H9 (cell line): ENCODE results near the gene MARS2. TPM values are rescaled to one million over a fixed set of nuclear protein-coding genes. Genes with fewer than 3 reads are reported as not detected.

ENCODE experiments used
- DNase-seq: peaks from one replicate; pipeline ENCODE4 v3.0.0-alpha.2; 2017
- H2AFZ ChIP-seq: one replicate; pipeline ENCODE4 v1.6.1; 2013; ENCODE audit warnings: mild to moderate bottlenecking, low read length, control low read depth, moderate library complexity
- H2AK5ac ChIP-seq: 2 replicates; pipeline ENCODE4 v1.6.1; 2013; ENCODE audit warnings: low read length, control low read depth, mixed read lengths; ENCODE audit not compliant: insufficient read length
- H2BK120ac ChIP-seq: one replicate; pipeline ENCODE4 v1.6.1; 2013; ENCODE audit warnings: low read depth, mild to moderate bottlenecking, low read length, control low read depth, inconsistent platforms; ENCODE audit not compliant: poor library complexity, severe bottlenecking
- H2BK12ac ChIP-seq: 2 replicates; pipeline ENCODE4 v1.6.1; 2013; ENCODE audit warnings: low read length, control low read depth, mixed read lengths, low read depth; ENCODE audit not compliant: insufficient read length
- H2BK15ac ChIP-seq: 2 replicates; pipeline ENCODE4 v1.6.1; 2013; ENCODE audit warnings: low read depth, low read length, control low read depth
- H2BK20ac ChIP-seq: one replicate; pipeline ENCODE4 v1.6.1; 2013; ENCODE audit warnings: low read depth, mild to moderate bottlenecking, low read length, control low read depth, inconsistent platforms; ENCODE audit not compliant: poor library complexity, severe bottlenecking
- H2BK5ac ChIP-seq: 2 replicates; pipeline ENCODE4 v1.6.1; 2013; ENCODE audit warnings: low read length, control low read depth, mixed read lengths; ENCODE audit not compliant: insufficient read length
- H3K14ac ChIP-seq: 2 replicates; pipeline ENCODE4 v1.6.1; 2013; ENCODE audit warnings: low read length, control low read depth; ENCODE audit not compliant: insufficient read depth
- H3K18ac ChIP-seq: 2 replicates; pipeline ENCODE4 v1.6.1; 2013; ENCODE audit warnings: low read depth, mild to moderate bottlenecking, mixed read lengths, low read length, control low read depth; ENCODE audit not compliant: insufficient read length
- H3K23ac ChIP-seq: 2 replicates; pipeline ENCODE4 v1.6.1; 2013; ENCODE audit warnings: low read length, control low read depth, mixed read lengths, low read depth; ENCODE audit not compliant: insufficient read length
- H3K23me2 ChIP-seq: 2 replicates; pipeline ENCODE4 v1.6.1; 2013; ENCODE audit warnings: low read depth, mild to moderate bottlenecking, mixed read lengths, low read length, control low read depth; ENCODE audit not compliant: insufficient read length, poor library complexity, severe bottlenecking
- H3K27ac ChIP-seq: 2 replicates; pipeline ENCODE4 v1.5.1; 2013; ENCODE audit warnings: low read length, control low read depth, mixed read lengths, low read depth; ENCODE audit not compliant: insufficient read length
- H3K27me3 ChIP-seq: 2 replicates; pipeline ENCODE4 v1.6.1; 2013; ENCODE audit warnings: low read length, control low read depth, inconsistent platforms; ENCODE audit not compliant: insufficient read depth
- H3K4ac ChIP-seq: 2 replicates; pipeline ENCODE4 v1.6.1; 2013; ENCODE audit warnings: low read depth, mild to moderate bottlenecking, control low read depth, inconsistent platforms, low read length, moderate library complexity
- H3K4me1 ChIP-seq: 2 replicates; pipeline ENCODE4 v1.6.1; 2013; ENCODE audit warnings: low read length, control low read depth, inconsistent platforms; ENCODE audit not compliant: insufficient read depth
- H3K4me2 ChIP-seq: 2 replicates; pipeline ENCODE4 v1.6.1; 2013; ENCODE audit warnings: low read length, control low read depth, mixed read lengths; ENCODE audit not compliant: insufficient read length, insufficient read depth
- H3K56ac ChIP-seq: 2 replicates; pipeline ENCODE4 v1.6.1; 2013; ENCODE audit warnings: low read depth, mild to moderate bottlenecking, mixed read lengths, low read length, control low read depth; ENCODE audit not compliant: insufficient read length
- H3K79me1 ChIP-seq: 2 replicates; pipeline ENCODE4 v1.6.1; 2013; ENCODE audit warnings: low read depth, mild to moderate bottlenecking, moderate library complexity, low read length, control low read depth, inconsistent platforms; ENCODE audit not compliant: insufficient read depth, poor library complexity, severe bottlenecking
- H3K79me2 ChIP-seq: 2 replicates; pipeline ENCODE4 v1.6.1; 2013; ENCODE audit warnings: low read length, control low read depth, inconsistent platforms; ENCODE audit not compliant: insufficient read depth
- H3K9ac ChIP-seq: 2 replicates; pipeline ENCODE4 v1.6.1; 2013; ENCODE audit warnings: low read length, control low read depth, mixed read lengths; ENCODE audit not compliant: insufficient read length; ENCODE audit errors: extremely low read depth
- H3K9me3 ChIP-seq: one replicate; pipeline ENCODE4 v1.6.1; 2013; ENCODE audit warnings: low read depth, low read length, inconsistent platforms; ENCODE audit not compliant: control insufficient read depth
- H3T11ph ChIP-seq: one replicate; pipeline ENCODE4 v1.6.1; 2013; ENCODE audit warnings: mild to moderate bottlenecking, low read length, control low read depth, inconsistent platforms
- H4K20me1 ChIP-seq: one replicate; pipeline ENCODE4 v1.6.1; 2013; ENCODE audit not compliant: control insufficient read depth, insufficient read length, insufficient read depth
- H4K5ac ChIP-seq: 2 replicates; pipeline ENCODE4 v1.6.1; 2013; ENCODE audit warnings: low read depth, mild to moderate bottlenecking, mixed read lengths, low read length, control low read depth; ENCODE audit not compliant: insufficient read length
- H4K8ac ChIP-seq: replicated peaks from 2 replicates; pipeline ENCODE4 v1.6.1; 2013; ENCODE audit warnings: low read length, control low read depth, mixed read lengths, low read depth; ENCODE audit not compliant: insufficient read length
- H4K91ac ChIP-seq: 2 replicates; pipeline ENCODE4 v1.6.1; 2013; ENCODE audit warnings: low read depth, mild to moderate bottlenecking, moderate library complexity, mixed read lengths, low read length, control low read depth; ENCODE audit not compliant: insufficient read length
- H3K27ac Mint-ChIP-seq, 3 experiments: 2 replicates in 2 of 3; 3 replicates in 1 of 3; pipeline ENCODE4 v1.8.0; 2020 to 2021; ENCODE audit warnings: mixed read lengths in 3 of 3, mild to moderate bottlenecking in 1 of 3, moderate library complexity in 1 of 3
- H3K27me3 Mint-ChIP-seq: 2 replicates; pipeline ENCODE4 v1.8.0; 2021; ENCODE audit warnings: low read depth, mild to moderate bottlenecking, moderate library complexity, mixed read lengths
- H3K36me3 Mint-ChIP-seq, 3 experiments: 2 replicates in 2 of 3; 3 replicates in 1 of 3; pipeline ENCODE4 v1.8.0; 2020 to 2021; ENCODE audit warnings: low read depth in 3 of 3, mixed read lengths in 3 of 3; ENCODE audit not compliant: insufficient read depth in 1 of 3
- H3K4me1 Mint-ChIP-seq, 2 experiments: 2 replicates each; pipeline ENCODE4 v1.8.0; 2020; ENCODE audit warnings: mixed read lengths in 2 of 2
- H3K4me3 Mint-ChIP-seq, 2 experiments: 2 replicates in 1 of 2; 3 replicates in 1 of 2; pipeline ENCODE4 v1.8.0; 2020 to 2021; ENCODE audit warnings: mild to moderate bottlenecking in 2 of 2, mixed read lengths in 2 of 2, moderate library complexity in 1 of 2
- H3K9me3 Mint-ChIP-seq, 2 experiments: 2 replicates in 1 of 2; 3 replicates in 1 of 2; pipeline ENCODE4 v1.8.0; 2020; ENCODE audit warnings: mild to moderate bottlenecking in 2 of 2, mixed read lengths in 2 of 2, moderate library complexity in 1 of 2
- total RNA-seq: library from RNA; stranded (reverse); gene quantifications from 2 replicates; pipeline ENCODE4 v1.2.1, GENCODE V29; 2021
- TF ChIP-seq, protein P1 (sequence below): fragments of 200-600 bp; sonication (generic); conservative IDR thresholded peaks from 3 replicates; pipeline ENCODE4 v1.8.0; 2021; ENCODE audit warnings: antibody characterized with exemption, mild to moderate bottlenecking

The MARS2 gene
- total RNA-seq, 1 experiment from 2014 or later: 21.0 TPM

DNA sequence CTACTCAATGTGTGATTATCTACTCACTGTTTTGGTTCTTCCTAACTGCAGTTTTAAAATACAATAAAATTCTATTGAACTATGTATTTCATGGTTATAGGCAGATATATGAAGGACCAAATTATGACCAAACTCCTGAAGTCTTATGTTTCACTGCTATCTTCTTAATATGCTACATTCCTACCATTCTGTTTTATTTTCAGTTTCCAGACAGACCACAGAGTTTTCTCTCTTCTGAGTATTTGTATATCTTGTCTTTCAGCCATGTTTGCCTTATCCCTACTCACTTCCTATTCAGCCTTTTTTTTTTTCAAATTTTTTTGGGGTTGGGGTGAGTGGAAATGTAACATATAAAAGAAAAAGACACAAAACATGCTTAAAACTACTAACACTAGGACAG is 36.1 kb upstream of the MARS2 start:
- no peak overlapping the region for H2BK15ac ChIP-seq
- no peak overlapping the region for H3K27ac ChIP-seq
- H3T11ph ChIP-seq: no peak overlapping the region
- H3K4me2 ChIP-seq: no peak overlapping the region
- H3K4me1 ChIP-seq: no peaks in the 10 kb centered on the region; the same call in 1 of the 2 replicates
- H2AFZ ChIP-seq: no peak overlapping the region
- H3K14ac ChIP-seq: no peak overlapping the region
- peaks cover 14 to 32% (median 32%) of the 10 kb centered on the region in 3 experiments for H3K36me3 Mint-ChIP-seq
- H3K79me2 ChIP-seq: no peaks in the 10 kb centered on the region
- no peak overlapping the region for H3K4ac ChIP-seq
- H3K9ac ChIP-seq: no peak overlapping the region
- H3K9me3 Mint-ChIP-seq: peaks cover 21 to 29% of the 10 kb centered on the region in 2 experiments
- no peak overlapping the region for H3K56ac ChIP-seq
- H3K79me1 ChIP-seq: no peaks in the 10 kb centered on the region
- H3K4me3 Mint-ChIP-seq: no peak overlapping the region
- no peak overlapping the region for H3K23ac ChIP-seq
- peaks cover 27 to 32% of the 10 kb centered on the region in 2 experiments for H3K4me1 Mint-ChIP-seq
- H3K23me2 ChIP-seq: no peaks in the 10 kb centered on the region
- no peak overlapping the region for H2BK120ac ChIP-seq
- no peak overlapping the region for H4K5ac ChIP-seq
- no peaks in the 10 kb centered on the region for H4K20me1 ChIP-seq
- H3K18ac ChIP-seq: no peak overlapping the region
- H2AK5ac ChIP-seq: no peak overlapping the region
- no peaks in the 10 kb centered on the region for H3K27me3 ChIP-seq
- no peak overlapping the region for H2BK5ac ChIP-seq
- DNase-seq: no peak
- no peak overlapping the region for H4K91ac ChIP-seq
- H3K27ac Mint-ChIP-seq: no peak overlapping the region; a peak in 1 of 7 replicates
- no peak overlapping the region for H2BK20ac ChIP-seq
- no peak overlapping the region for H4K8ac ChIP-seq
- H3K27me3 Mint-ChIP-seq: no peaks in the 10 kb centered on the region
- no peak overlapping the region for H2BK12ac ChIP-seq
- no peaks in the 10 kb centered on the region for H3K9me3 ChIP-seq
- TF ChIP-seq, protein P1, sequence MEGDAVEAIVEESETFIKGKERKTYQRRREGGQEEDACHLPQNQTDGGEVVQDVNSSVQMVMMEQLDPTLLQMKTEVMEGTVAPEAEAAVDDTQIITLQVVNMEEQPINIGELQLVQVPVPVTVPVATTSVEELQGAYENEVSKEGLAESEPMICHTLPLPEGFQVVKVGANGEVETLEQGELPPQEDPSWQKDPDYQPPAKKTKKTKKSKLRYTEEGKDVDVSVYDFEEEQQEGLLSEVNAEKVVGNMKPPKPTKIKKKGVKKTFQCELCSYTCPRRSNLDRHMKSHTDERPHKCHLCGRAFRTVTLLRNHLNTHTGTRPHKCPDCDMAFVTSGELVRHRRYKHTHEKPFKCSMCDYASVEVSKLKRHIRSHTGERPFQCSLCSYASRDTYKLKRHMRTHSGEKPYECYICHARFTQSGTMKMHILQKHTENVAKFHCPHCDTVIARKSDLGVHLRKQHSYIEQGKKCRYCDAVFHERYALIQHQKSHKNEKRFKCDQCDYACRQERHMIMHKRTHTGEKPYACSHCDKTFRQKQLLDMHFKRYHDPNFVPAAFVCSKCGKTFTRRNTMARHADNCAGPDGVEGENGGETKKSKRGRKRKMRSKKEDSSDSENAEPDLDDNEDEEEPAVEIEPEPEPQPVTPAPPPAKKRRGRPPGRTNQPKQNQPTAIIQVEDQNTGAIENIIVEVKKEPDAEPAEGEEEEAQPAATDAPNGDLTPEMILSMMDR: no peak
